LHCN-M2 (cell line): ENCODE measurements around the gene CYBC1. TPM values are rescaled to one million over a fixed set of nuclear protein-coding genes. Genes with fewer than 3 reads are reported as not detected.

ENCODE experiments used
- DNase-seq: peaks from one replicate; pipeline ENCODE4 v3.0.0-alpha.2; 2012; ENCODE audit warnings: low read depth
- total RNA-seq: library from RNA; depleted of rRNA; stranded (reverse); fragments of >200 nt; gene quantifications from 2 replicates; pipeline ENCODE4 v1.2.3, GENCODE V29; 2014

Gene CYBC1
- total RNA-seq, 1 experiment from 2014 or later, result 83.5 TPM

- no peak for DNase-seq
Measured at GRCh38 chr17:82449131-82449882, 1.2 kb downstream of the CYBC1 start.

- no peak for DNase-seq
Measured at GRCh38 chr17:82447876-82448275, 2.7 kb downstream of the CYBC1 start.

DNA sequence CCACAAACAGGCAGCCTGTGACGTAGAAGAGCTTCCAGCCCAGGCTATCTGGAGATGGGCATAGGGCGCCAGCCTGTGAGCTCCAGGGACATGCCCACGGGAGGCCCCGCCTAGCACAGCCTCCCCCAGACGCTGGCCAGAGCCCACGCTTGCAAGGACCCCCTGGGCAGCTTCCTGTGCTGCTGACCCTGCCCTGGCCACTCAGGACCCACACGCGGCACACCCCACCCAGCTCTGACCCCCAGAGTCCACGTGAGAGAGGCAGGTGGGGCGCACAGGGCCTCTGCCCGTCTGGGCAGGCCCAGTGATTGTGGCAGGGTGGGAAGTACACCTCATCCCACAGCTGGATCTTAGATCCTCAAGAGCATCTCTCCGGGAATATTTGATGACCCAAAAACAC lies 3.9 kb downstream of the CYBC1 start:
- DNase-seq, result no peak

DNA sequence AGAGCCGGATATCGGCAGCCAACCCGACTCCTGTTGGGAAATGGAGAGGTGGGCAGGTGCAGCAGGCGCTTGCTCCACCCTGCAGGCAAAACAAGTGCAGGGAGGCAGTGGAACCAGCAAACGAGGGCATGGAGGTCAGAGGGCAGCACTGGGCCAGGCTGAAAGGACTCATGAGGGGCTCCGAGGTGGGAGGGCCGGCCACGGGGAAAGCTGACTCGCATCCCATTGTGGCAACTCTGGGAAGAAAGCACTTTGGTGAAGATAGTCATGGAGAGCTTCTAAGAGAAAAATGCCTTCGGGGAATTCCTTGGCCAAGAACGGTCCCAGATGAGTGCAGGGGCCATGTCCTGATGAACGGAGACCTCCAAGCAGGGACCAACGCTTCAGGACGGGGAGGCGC lies 4.4 kb downstream of the CYBC1 start:
- no peak for DNase-seq

DNA sequence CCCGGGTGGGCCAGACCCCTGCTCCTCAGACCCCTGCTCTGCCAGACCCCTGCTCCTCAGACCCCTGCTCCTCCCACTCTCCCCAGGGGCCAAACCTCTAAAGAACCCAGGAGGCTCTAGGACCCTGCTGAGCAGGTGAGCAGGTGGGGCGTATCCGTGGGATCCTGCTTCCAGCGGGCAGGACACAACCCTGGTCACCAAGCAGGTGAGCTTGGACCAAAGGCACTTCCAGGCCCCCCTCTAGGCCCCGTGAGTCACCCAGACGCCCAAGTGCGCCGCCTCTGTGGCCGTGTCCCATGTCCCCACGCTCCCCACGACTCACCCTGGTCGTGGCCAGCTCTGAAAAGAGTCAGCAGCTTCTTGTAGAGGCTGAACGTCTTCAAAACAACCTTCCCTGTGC lies 5.0 kb downstream of the CYBC1 start:
- no peak for DNase-seq

DNA sequence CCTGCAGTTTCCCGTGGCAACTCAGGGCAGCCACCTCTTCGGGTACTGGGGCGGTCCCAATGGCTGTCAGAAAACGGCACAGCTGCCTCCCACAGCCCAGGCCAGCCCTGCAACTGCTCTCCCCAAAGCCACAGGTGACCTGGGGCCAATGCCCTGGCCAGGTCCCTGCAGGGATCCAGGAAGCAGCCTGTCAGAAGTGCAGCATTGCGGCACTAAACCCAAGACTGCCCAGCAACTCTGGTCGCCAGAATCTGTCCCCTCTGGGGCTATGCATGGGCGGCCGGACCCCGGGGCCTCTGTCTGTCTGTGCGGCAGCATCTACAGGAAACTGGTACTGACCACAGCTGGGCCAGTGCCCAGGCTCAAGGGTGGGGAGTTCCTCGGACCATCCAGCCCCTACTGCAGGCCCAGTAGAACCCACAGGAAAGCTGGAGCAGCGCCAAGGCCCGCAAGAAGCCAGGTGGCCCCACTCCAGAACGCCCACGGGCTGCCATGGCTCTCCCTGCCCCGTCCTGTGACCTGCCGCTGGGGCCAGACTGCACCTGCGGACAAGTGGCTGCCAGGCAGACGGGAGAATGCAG lies 5.5 kb downstream of the CYBC1 start:
- DNase-seq, result no peak

- no peak for DNase-seq
Measured at GRCh38 chr17:82444284-82444893, 6.2 kb downstream of the CYBC1 start.

- DNase-seq, result no peak
Measured at GRCh38 chr17:82443465-82444283, 6.9 kb downstream of the CYBC1 start.

DNA sequence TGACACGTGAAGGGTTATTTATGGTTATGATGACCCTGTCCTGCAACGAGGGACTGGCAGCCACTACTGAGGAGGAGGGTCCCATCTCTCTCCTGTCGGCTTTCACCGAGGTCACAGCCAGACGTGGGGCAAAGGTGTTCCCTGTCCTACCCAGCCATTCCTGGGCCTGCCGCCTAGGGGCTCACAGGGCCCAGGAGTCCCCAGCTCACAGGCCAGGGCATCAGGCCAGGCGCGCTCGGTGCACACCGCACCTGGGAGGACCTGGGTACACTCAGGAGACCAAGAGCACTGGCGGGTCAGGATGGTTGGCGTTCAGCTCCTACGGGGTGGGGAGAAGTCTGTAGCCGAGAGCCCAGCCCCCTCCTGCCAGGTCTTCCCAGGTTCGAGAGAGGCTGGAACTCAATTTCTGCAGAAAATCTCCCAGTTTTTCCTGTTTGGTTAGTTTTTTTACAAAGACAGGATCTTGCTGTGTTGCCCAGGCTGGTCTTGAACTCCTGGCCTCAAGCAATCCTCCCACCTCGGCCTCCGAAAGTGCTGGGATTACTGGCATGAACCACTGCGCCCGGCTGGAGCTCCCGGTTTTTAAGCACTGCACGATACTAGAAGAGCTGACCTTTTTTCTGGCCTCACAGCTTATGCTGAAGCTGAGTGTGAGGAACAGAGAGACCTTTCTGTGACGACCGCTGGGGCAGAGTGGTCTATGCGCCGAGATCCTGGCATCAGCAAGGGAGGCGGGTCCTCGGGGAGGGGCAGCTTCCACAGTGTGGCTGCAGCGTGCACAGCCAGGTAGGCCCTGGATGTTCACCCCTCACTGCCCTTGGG lies 7.7 kb downstream of the CYBC1 start:
- no peak for DNase-seq

DNA sequence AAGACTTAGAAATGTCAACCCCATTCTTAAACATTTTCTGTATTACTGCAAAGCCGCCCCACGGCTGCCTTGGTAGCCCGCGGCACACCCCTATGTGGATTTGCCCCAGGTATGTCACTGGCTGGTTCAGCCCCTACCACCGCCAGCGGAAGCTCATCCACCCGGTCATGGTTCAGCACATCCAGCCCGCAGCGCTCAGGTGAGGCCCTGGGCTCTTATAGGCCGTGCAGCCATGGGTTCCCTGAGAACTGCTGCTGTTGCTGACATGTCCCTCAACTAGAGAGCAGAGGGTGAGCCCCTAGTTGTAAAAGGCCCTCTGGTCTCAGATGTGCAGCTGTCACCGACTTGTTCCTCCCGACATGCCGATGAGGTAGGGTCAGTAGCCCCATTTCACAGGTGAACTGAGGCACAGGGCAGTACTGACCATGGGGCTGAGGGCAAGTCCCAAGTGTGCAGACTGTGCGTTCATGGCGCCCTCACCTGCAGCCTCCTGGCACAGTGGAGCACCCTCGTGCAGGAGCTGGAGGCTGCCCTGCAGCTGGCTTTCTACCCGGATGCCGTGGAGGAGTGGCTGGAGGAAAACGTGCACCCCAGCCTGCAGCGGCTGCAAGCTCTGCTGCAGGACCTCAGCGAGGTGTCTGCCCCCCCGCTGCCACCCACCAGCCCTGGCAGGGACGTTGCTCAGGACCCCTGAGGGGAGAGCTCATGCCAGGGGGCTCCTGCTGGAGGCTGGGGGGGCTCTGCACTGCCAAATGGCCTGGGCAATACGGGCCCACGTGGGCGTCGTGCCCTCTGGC lies 8.7 kb downstream of the CYBC1 start:
- DNase-seq, result no peak

- peak; percentile 72 for DNase-seq
Measured at GRCh38 chr17:82440991-82441627, 9.4 kb downstream of the CYBC1 start.

- DNase-seq, result no peak
Measured at GRCh38 chr17:82440469-82440981, 10.0 kb downstream of the CYBC1 start.

DNA sequence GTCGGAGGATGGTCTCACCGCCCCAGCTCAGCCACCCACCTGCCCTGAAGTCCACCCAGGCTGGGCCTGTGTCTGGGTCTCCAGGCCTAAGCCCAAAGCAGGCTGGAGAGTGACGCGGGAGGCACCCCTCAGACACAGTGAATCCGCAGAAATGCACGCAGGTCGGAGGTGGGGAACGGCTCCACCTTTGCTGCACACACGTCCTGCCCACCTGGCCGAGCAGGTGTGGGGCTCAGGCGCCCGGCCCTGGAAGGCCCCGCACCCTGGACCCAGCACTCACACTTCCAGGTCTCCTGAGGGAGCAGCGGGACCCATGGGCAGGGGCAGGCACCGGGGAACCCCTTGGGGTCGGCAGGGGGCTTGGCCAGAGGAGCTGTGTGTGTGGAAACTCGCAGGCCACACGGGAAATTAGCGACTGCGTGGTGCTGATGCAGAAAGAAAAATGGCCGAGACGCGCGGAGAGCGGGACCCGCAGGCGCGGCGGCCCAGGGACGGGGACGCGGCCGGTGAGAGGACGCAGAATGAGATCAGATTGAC lies 10.7 kb downstream of the CYBC1 start:
- no peak for DNase-seq

DNA sequence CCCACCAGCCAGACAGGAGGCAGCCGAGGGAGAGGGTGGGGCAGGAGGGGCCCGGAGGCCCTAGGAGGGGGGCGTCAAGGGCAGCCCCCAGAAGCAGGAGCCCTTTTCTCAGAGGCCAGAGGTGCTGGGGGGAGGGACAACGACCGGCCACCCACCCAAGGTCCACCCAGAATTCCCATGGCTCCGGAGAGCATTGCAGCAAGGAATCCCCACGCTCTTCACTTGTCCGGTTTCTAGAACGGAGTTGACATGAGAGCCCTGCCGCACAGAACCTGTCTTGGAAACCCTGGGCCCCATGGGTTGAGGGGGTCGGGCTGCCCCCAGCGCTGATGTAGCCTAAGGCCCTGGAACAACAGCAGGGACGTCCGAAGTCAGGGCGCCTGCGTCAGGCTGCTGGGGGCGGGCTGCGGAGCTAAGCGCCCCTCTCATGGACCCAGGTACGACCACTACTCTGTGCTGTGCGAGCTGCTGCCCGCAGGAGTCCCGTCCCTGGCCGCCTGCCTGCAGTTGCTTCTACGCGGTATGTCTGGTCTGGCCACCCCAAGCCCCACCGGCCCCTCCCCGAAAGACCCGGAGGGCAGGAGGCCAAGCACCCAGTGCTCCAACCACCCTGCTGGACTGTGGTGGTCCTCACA lies 11.2 kb downstream of the CYBC1 start:
- DNase-seq, result no peak

GRCh38 chr17:82438401-82439193 lies 12.0 kb downstream of the CYBC1 start:
- no peak for DNase-seq

DNA sequence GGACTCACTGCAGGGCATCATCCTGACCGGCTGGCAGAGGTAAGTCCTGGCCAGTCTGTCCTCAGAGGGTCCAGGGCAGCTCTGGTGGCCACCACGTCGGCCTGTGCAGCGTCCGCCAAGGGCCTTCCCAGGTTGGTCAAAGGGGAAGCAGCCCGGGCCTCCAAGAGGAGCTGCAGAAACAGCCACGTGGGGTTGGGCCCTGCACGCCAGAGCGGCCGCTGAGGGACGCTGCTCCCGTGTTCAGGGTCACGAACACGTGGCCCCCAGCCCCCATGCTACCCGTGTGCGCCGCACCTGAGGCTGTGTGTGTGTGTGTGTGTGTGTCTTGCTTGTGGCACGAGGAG lies 13.3 kb downstream of the CYBC1 start:
- no peak for DNase-seq

- DNase-seq, result no peak
Measured at GRCh38 chr17:82436601-82437324, 13.8 kb downstream of the CYBC1 start.
